HG03064 (cell line): ENCODE data around the gene WDFY1.

Experiments used
- ATAC-seq: cut with Tn5 transposase; IDR thresholded peaks from one replicate; pipeline ENCODE4 v1.9.1; 2021; ENCODE audit warnings: low read depth; ENCODE audit not compliant: unreplicated experiment

The WDFY1 gene

DNA sequence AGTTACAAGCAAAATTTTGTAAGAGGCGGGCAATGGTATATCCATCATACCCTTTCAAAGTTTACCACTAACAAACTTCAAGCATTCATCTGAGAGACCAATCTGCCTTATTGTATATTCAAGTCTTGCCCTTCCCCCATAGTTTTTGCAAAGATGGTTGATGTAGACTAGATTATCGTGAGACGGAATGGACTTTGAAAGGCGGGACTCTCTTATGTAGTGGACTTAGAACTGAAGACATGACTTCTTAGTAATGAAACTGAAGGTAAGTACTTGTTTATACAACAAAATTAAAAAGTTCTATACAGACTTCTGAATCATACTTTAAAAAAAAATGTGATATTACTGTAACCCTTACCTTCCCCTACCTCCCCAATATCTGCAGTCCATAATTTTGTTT, 118.1 kb downstream of the WDFY1 start:
- no peak for ATAC-seq
